ENCODE measurements around the gene SH3BGRL. TPM values are rescaled to one million over a fixed set of nuclear protein-coding genes. Genes with fewer than 3 reads are reported as not detected.

Gene SH3BGRL
- total RNA-seq, 1 donor from 2014 or later = 73.2 TPM

GRCh38 chrX:81215685-81216084 is 13.8 kb downstream of the SH3BGRL start:
- no peak overlapping the region for H3K27ac Mint-ChIP-seq
- no peaks in the 10 kb centered on the region for H3K27me3 Mint-ChIP-seq

GRCh38 chrX:81229229-81229628 is 27.3 kb downstream of the SH3BGRL start:
- H3K9me3 Mint-ChIP-seq = no peaks in the 10 kb centered on the region
- no peaks in the 10 kb centered on the region for H3K4me1 Mint-ChIP-seq (ENCODE audit: unreplicated experiment)
- TF ChIP-seq CTCF (conservative IDR thresholded peaks at IDR 0.05) = no peak
- no peaks in the 10 kb centered on the region for H3K36me3 Mint-ChIP-seq
- H3K27ac Mint-ChIP-seq = no peak overlapping the region
- H3K4me3 Mint-ChIP-seq = no peak overlapping the region
- no peaks in the 10 kb centered on the region for H3K27me3 Mint-ChIP-seq
- DNase-seq (ENCODE audit: extremely low spot score, unreplicated experiment) = no peak

More at GRCh38 chrX:81215685-81216084, 13.8 kb downstream of the SH3BGRL start:
- no peak for DNase-seq (ENCODE audit: extremely low spot score, unreplicated experiment)
- Mint-ChIP-seq H3K9me3 (no peaks in the 10 kb centered on the region), H3K36me3 (peaks cover 3% of the 10 kb centered on the region), H3K4me3 (no peak overlapping the region), H3K4me1 (ENCODE audit: unreplicated experiment) (no peaks in the 10 kb centered on the region)
- no peak for TF ChIP-seq CTCF (conservative IDR thresholded peaks at IDR 0.05)

GRCh38 chrX:81229901-81230300 is 28.0 kb downstream of the SH3BGRL start:
- TF ChIP-seq CTCF (conservative IDR thresholded peaks at IDR 0.05) = no peak
- Mint-ChIP-seq H3K27ac (no peak overlapping the region), H3K9me3 (no peaks in the 10 kb centered on the region), H3K4me1 (ENCODE audit: unreplicated experiment) (no peaks in the 10 kb centered on the region), H3K4me3 (no peak overlapping the region), H3K36me3 (no peaks in the 10 kb centered on the region), H3K27me3 (no peaks in the 10 kb centered on the region)
- DNase-seq (ENCODE audit: extremely low spot score, unreplicated experiment) = no peak

- no peaks in the 10 kb centered on the region for H3K36me3 Mint-ChIP-seq
- no peaks in the 10 kb centered on the region for H3K27me3 Mint-ChIP-seq
- DNase-seq (ENCODE audit: extremely low spot score, unreplicated experiment) = no peak
- no peaks in the 10 kb centered on the region for H3K4me1 Mint-ChIP-seq (ENCODE audit: unreplicated experiment)
- H3K9me3 Mint-ChIP-seq = no peaks in the 10 kb centered on the region
- TF ChIP-seq CTCF (conservative IDR thresholded peaks at IDR 0.05) = no peak
- H3K27ac Mint-ChIP-seq = no peak overlapping the region
- no peak overlapping the region for H3K4me3 Mint-ChIP-seq
These were observed 29.6 kb downstream of the SH3BGRL start for GRCh38 chrX:81231476-81231875.

GRCh38 chrX:81232218-81232617 is 30.3 kb downstream of the SH3BGRL start:
- Mint-ChIP-seq H3K27me3 (no peaks in the 10 kb centered on the region), H3K36me3 (peaks cover 5% of the 10 kb centered on the region), H3K27ac (no peak overlapping the region), H3K4me1 (ENCODE audit: unreplicated experiment) (no peaks in the 10 kb centered on the region), H3K9me3 (no peaks in the 10 kb centered on the region), H3K4me3 (no peak overlapping the region)
- TF ChIP-seq CTCF (conservative IDR thresholded peaks at IDR 0.05) = no peak
- no peak for DNase-seq (ENCODE audit: extremely low spot score, unreplicated experiment)

GRCh38 chrX:81237516-81237915 is 35.6 kb downstream of the SH3BGRL start:
- H3K4me1 Mint-ChIP-seq (ENCODE audit: unreplicated experiment) = no peaks in the 10 kb centered on the region
- DNase-seq (ENCODE audit: extremely low spot score, unreplicated experiment) = no peak
- H3K27ac Mint-ChIP-seq = no peak overlapping the region
- no peaks in the 10 kb centered on the region for H3K9me3 Mint-ChIP-seq
- no peaks in the 10 kb centered on the region for H3K27me3 Mint-ChIP-seq
- H3K36me3 Mint-ChIP-seq = peaks cover 12% of the 10 kb centered on the region
- no peak overlapping the region for H3K4me3 Mint-ChIP-seq
- TF ChIP-seq CTCF (conservative IDR thresholded peaks at IDR 0.05) = no peak

Data from type B pancreatic cell (in vitro differentiated cells).